Esophagus squamous epithelium (tissue), 4 donors: ENCODE results near the gene EZH2.

ENCODE experiments used
- CTCF ChIP-seq, 6 experiments: fragments of 450-650 bp in 4 of 6; fragments of 200-600 bp in 2 of 6; sonication (generic) in 2 of 6; IDR thresholded peaks; one replicate each; pipeline ENCODE4 v1.5.1; 2016 to 2019; ENCODE audit warnings: antibody characterized with exemption in 6 of 6, mild to moderate bottlenecking in 4 of 6, moderate library complexity in 4 of 6
- POLR2A ChIP-seq, 4 donors: fragments of 450-650 bp; IDR thresholded peaks; one replicate each; pipeline ENCODE4 v1.6.1; 2017; ENCODE audit warnings: antibody characterized with exemption in 4 of 4, mild to moderate bottlenecking in 4 of 4, moderate library complexity in 3 of 4

GRCh38 chr7:148929176-148929575 is 45.1 kb upstream of the EZH2 start:
- TF ChIP-seq CTCF (IDR thresholded peaks at IDR 0.05), result no peak
- no peak for TF ChIP-seq POLR2A (IDR thresholded peaks at IDR 0.05)
